ENCODE measurements around the gene JAKMIP1. TPM values are rescaled to one million over a fixed set of nuclear protein-coding genes. Genes with fewer than 3 reads are reported as not detected.

Gene JAKMIP1
- total RNA-seq, 2 experiments from 2014 or later, result 4.0 to 5.1 TPM

- intact Hi-C loops (cut with micrococcal nuclease; ENCODE audit: unreplicated experiment), result no loop called here
- no peak overlapping the region for H3K4me3 ChIP-seq (ENCODE audit: low read depth, low read length, poor library complexity, severe bottlenecking)
- no peaks in the 10 kb centered on the region for H3K9me3 ChIP-seq (ENCODE audit: low read length)
- TF ChIP-seq EZH2phosphoT487 (IDR thresholded peaks at IDR 0.05; ENCODE audit: borderline replicate concordance, low read depth, low read length), result no peak
- TF ChIP-seq, protein P1, sequence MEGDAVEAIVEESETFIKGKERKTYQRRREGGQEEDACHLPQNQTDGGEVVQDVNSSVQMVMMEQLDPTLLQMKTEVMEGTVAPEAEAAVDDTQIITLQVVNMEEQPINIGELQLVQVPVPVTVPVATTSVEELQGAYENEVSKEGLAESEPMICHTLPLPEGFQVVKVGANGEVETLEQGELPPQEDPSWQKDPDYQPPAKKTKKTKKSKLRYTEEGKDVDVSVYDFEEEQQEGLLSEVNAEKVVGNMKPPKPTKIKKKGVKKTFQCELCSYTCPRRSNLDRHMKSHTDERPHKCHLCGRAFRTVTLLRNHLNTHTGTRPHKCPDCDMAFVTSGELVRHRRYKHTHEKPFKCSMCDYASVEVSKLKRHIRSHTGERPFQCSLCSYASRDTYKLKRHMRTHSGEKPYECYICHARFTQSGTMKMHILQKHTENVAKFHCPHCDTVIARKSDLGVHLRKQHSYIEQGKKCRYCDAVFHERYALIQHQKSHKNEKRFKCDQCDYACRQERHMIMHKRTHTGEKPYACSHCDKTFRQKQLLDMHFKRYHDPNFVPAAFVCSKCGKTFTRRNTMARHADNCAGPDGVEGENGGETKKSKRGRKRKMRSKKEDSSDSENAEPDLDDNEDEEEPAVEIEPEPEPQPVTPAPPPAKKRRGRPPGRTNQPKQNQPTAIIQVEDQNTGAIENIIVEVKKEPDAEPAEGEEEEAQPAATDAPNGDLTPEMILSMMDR (conservative IDR thresholded peaks at IDR 0.05; ENCODE audit: low read length), result no peak
- H3K9me2 ChIP-seq (ENCODE audit: insufficient read depth, low read length), result no peaks in the 10 kb centered on the region
- no peak overlapping the region for H3K4me2 ChIP-seq (ENCODE audit: low read length)
- no peak overlapping the region for H2AFZ ChIP-seq (ENCODE audit: low read length)
- H3K36me3 ChIP-seq (ENCODE audit: insufficient read depth, low read length), result no peaks in the 10 kb centered on the region
- H3K27ac ChIP-seq (ENCODE audit: low read depth, low read length, poor library complexity, severe bottlenecking), result no peak overlapping the region
- BruUV-seq (replicated peaks), result no TSS peak
- DNase-seq (ENCODE audit: low spot score), result no peak
- CTCF ChIA-PET (ENCODE audit: unreplicated experiment), result no interaction called here
- H4K20me1 ChIP-seq (ENCODE audit: insufficient read depth, low read length), result no peaks in the 10 kb centered on the region
- H3K79me2 ChIP-seq (ENCODE audit: insufficient read depth, low read depth, low read length), result no peaks in the 10 kb centered on the region
- no peaks in the 10 kb centered on the region for H3K4me1 ChIP-seq (ENCODE audit: insufficient read depth, low read length, poor library complexity, severe bottlenecking)
- POLR2A ChIA-PET, result no interaction called here
Observed at GRCh38 chr4:6023731-6024130, 176.6 kb downstream of the JAKMIP1 start.

GRCh38 chr4:6022607-6023288 is 177.6 kb downstream of the JAKMIP1 start:
- Histone ChIP-seq H3K79me2 (ENCODE audit: insufficient read depth, low read depth, low read length) (no peaks in the 10 kb centered on the region), H3K4me2 (ENCODE audit: low read length) (no peak overlapping the region), H3K9me3 (ENCODE audit: low read length) (no peaks in the 10 kb centered on the region), H3K27ac (ENCODE audit: low read depth, low read length, poor library complexity, severe bottlenecking) (no peak overlapping the region), H3K4me1 (ENCODE audit: insufficient read depth, low read length, poor library complexity, severe bottlenecking) (no peaks in the 10 kb centered on the region), H2AFZ (ENCODE audit: low read length) (no peak overlapping the region), H3K36me3 (ENCODE audit: insufficient read depth, low read length) (no peaks in the 10 kb centered on the region), H3K4me3 (ENCODE audit: low read depth, low read length, poor library complexity, severe bottlenecking) (no peak overlapping the region), H4K20me1 (ENCODE audit: insufficient read depth, low read length) (no peaks in the 10 kb centered on the region), H3K9me2 (ENCODE audit: insufficient read depth, low read length) (no peaks in the 10 kb centered on the region)
- CTCF ChIA-PET (ENCODE audit: unreplicated experiment), result no interaction called here
- POLR2A ChIA-PET, result no interaction called here
- BruUV-seq (replicated peaks), result no TSS peak
- DNase-seq (ENCODE audit: low spot score), result no peak
- TF ChIP-seq EZH2phosphoT487 (IDR thresholded peaks at IDR 0.05; ENCODE audit: borderline replicate concordance, low read depth, low read length), result no peak
- TF ChIP-seq, protein P1 (conservative IDR thresholded peaks at IDR 0.05; ENCODE audit: low read length), result no peak
- intact Hi-C loops (cut with micrococcal nuclease; ENCODE audit: unreplicated experiment), result no loop called here

DNA sequence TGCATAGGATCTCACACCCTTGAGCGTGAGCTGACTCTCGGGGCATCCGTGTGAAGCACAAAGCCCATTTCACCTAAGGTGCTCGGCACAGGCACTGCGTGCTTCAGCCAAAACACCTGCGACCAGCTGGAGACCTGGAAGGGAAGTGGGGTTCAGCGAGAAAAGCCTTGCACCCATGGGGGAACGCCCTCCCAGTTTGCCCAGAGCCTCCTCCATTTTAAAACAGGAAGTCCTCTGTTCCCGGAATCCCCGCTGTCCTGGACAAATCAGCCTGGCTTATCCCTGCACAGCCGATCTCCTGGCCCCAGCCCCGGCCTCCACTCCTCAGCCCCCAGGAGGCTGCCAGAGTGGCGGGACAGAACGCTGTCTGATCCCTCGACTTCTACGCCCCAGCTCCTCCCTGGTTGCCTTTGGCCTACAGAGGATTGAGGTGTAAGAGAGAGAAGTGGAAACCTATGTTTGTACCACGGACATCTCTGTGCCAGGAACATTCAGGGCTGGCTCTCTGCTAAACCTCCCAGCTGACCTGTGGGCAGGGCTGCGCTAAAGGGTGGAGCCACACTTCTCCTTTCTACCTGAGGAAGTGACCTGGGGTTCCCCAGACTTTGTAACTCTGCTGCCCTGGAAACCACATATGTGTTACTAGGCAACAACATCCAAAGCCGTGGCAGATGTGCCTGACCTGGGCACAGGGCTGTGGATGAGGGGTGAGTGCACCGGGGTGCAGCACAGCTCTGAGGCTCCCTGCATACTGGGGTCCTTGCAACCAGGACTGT is 178.3 kb downstream of the JAKMIP1 start:
- Histone ChIP-seq H3K9me2 (ENCODE audit: insufficient read depth, low read length) (no peaks in the 10 kb centered on the region), H4K20me1 (ENCODE audit: insufficient read depth, low read length) (no peaks in the 10 kb centered on the region), H3K79me2 (ENCODE audit: insufficient read depth, low read depth, low read length) (no peaks in the 10 kb centered on the region), H3K4me2 (ENCODE audit: low read length) (no peak overlapping the region), H3K4me3 (ENCODE audit: low read depth, low read length, poor library complexity, severe bottlenecking) (no peak overlapping the region), H3K9me3 (ENCODE audit: low read length) (no peaks in the 10 kb centered on the region), H3K27ac (ENCODE audit: low read depth, low read length, poor library complexity, severe bottlenecking) (no peak overlapping the region), H3K36me3 (ENCODE audit: insufficient read depth, low read length) (no peaks in the 10 kb centered on the region), H3K4me1 (ENCODE audit: insufficient read depth, low read length, poor library complexity, severe bottlenecking) (no peaks in the 10 kb centered on the region), H2AFZ (ENCODE audit: low read length) (no peak overlapping the region)
- no TSS peak for BruUV-seq (replicated peaks)
- intact Hi-C loops (cut with micrococcal nuclease; ENCODE audit: unreplicated experiment), result no loop called here
- DNase-seq (ENCODE audit: low spot score), result no peak
- TF ChIP-seq, protein P1 (conservative IDR thresholded peaks at IDR 0.05; ENCODE audit: low read length), result no peak
- no peak for TF ChIP-seq EZH2phosphoT487 (IDR thresholded peaks at IDR 0.05; ENCODE audit: borderline replicate concordance, low read depth, low read length)
- CTCF ChIA-PET (ENCODE audit: unreplicated experiment), result interaction anchor here (0.6 kb wide), 1 partner anchor 58 kb away, joined by 4 read pairs; no protein-coding TSS in a partner anchor
- POLR2A ChIA-PET, result no interaction called here

All from OCI-LY7 (cell line).